BJ (cell line): ENCODE results near the gene PUS7L. TPM values are rescaled to one million over a fixed set of nuclear protein-coding genes. Genes with fewer than 3 reads are reported as not detected.

Experiments
- CTCF ChIA-PET: fragments of 350-600 bp; formaldehyde crosslinking; extraction: SDS; loops from one replicate; lab custom pipeline; 2021; ENCODE audit warnings: antibody characterized with exemption, inconsistent platforms; lab: Yijun Ruan, JAX
- POLR2A ChIA-PET: fragments of 300-600 bp; sonication (Branson Sonifier 250); formaldehyde crosslinking; extraction: SDS; loops from one replicate; lab custom pipeline; 2021; ENCODE audit warnings: antibody characterized with exemption; lab: Charles Lee
- DNase-seq: peaks from one replicate; pipeline ENCODE4 v3.0.0-alpha.2; 2011; ENCODE audit warnings: low read depth
- H3K27me3 ChIP-seq: 2 replicates; pipeline ENCODE4 v1.6.0; 2011; ENCODE audit warnings: low read length; ENCODE audit not compliant: control insufficient read depth, insufficient read depth
- H3K36me3 ChIP-seq: 2 replicates; pipeline ENCODE4 v1.5.1; 2011; ENCODE audit warnings: low read length; ENCODE audit not compliant: control insufficient read depth, insufficient read depth
- H3K4me3 ChIP-seq: 2 replicates; pipeline ENCODE4 v1.5.1; 2011; ENCODE audit warnings: low read depth, mild to moderate bottlenecking, control low read depth, low read length
- polyA plus RNA-seq: library from polyadenylated mRNA; depleted of rRNA; stranded (reverse); fragments of >200 nt; gene quantifications from 2 replicates; pipeline ENCODE4 v1.2.3, GENCODE V29; 2011
- TF ChIP-seq, protein P1 (sequence below): IDR thresholded peaks from 2 replicates; pipeline ENCODE4 v1.5.1; 2011; ENCODE audit warnings: low read depth, mild to moderate bottlenecking, control low read depth, inconsistent platforms, low read length, moderate library complexity; ENCODE audit not compliant: insufficient read depth

Gene PUS7L
- polyA plus RNA-seq, 1 experiment, result 3.5 TPM

DNA sequence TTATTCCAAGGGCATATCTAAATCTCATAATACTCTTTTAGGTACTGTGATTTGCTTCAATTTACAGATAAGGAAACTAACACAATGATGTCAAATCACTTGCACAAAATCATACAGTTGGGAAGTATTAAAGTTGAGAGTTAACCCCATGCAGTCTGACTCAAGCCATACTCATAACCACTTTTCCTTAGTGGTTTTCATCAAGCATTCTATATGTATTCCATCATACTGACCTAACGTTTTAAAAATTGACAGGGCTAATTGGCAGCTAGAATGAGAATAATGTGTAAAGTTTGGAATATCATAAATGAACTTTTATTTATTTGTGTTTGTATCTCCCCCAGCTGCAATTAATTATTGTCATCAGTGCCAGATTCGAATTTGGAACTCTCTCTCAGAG, 20.9 kb downstream of the PUS7L start:
- H3K27me3 ChIP-seq, result no peaks in the 10 kb centered on the region
- ChIA-PET CTCF (no interaction called here), POLR2A (no interaction called here)
- no peak overlapping the region for H3K4me3 ChIP-seq
- H3K36me3 ChIP-seq, result no peaks in the 10 kb centered on the region
- TF ChIP-seq, protein P1, sequence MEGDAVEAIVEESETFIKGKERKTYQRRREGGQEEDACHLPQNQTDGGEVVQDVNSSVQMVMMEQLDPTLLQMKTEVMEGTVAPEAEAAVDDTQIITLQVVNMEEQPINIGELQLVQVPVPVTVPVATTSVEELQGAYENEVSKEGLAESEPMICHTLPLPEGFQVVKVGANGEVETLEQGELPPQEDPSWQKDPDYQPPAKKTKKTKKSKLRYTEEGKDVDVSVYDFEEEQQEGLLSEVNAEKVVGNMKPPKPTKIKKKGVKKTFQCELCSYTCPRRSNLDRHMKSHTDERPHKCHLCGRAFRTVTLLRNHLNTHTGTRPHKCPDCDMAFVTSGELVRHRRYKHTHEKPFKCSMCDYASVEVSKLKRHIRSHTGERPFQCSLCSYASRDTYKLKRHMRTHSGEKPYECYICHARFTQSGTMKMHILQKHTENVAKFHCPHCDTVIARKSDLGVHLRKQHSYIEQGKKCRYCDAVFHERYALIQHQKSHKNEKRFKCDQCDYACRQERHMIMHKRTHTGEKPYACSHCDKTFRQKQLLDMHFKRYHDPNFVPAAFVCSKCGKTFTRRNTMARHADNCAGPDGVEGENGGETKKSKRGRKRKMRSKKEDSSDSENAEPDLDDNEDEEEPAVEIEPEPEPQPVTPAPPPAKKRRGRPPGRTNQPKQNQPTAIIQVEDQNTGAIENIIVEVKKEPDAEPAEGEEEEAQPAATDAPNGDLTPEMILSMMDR, result no peak
- DNase-seq, result no peak

DNA sequence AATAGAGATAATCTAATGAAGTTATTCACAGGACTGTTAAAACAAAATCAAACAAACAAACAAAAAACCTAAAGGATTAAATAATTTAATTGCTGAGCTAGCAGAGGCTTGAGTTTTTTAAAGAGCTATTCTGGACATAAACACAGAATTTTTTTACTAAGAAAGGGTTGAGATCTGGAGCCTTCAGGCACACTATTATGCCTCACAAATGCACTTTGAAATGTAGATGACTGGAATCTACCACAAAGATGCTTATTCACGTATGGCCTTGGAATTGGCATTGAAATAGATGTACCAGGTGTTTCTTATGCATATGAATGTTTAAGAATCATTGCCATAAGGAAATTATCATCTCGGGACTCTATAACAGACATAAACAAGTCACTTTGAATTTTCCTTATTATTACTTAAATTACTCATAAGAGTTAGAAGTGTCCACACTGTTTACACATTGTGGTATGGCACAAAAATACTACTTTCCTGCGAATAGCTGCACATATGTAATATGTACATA, 21.6 kb downstream of the PUS7L start:
- DNase-seq, result no peak
- Histone ChIP-seq H3K4me3 (no peak overlapping the region), H3K36me3 (no peaks in the 10 kb centered on the region), H3K27me3 (no peaks in the 10 kb centered on the region)
- TF ChIP-seq, protein P1, result no peak
- ChIA-PET POLR2A (no interaction called here), CTCF (no interaction called here)

DNA sequence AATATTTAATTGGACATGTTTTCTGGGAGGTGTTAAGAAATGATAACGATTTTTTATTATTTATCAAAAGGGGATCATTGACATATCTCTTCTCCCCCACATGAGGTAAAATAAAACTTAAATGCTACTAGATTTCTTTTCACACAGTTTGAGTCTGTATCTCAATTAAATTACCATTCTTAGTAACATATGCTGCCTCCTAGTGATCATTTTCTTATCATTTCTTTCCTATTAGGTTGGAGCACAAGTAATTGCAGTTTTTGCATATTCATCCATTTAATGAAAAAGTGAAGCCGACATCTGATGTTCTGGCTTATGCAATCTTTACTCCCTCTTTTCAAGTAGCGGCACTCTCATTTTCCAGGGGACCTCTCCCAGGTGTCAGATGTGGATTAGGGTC, 24.9 kb downstream of the PUS7L start:
- Histone ChIP-seq H3K36me3 (no peaks in the 10 kb centered on the region), H3K4me3 (no peak overlapping the region), H3K27me3 (no peaks in the 10 kb centered on the region)
- no peak for DNase-seq
- POLR2A ChIA-PET, result no interaction called here
- TF ChIP-seq, protein P1, result no peak
- CTCF ChIA-PET, result no interaction called here

DNA sequence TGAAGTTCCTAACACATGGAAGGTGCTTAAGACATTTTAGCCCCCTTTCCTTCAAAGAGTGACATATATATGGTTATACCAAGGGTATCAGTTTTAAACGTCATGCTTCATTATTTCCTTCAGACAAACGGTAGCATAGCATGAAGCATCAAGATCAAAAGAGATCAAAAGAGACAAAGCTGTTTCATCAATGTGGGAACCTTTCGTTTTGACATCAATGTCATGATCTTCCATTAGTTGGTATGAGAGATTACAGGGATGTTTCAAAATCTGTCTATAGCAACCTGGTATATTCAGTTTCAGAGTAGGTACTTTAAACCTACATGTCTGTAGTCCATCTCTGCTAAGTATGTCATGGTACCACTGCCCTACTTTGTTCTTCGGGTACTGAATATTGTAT, 28.3 kb downstream of the PUS7L start:
- no peak for DNase-seq
- TF ChIP-seq, protein P1, result no peak
- POLR2A ChIA-PET, result no interaction called here
- no peaks in the 10 kb centered on the region for H3K27me3 ChIP-seq
- H3K36me3 ChIP-seq, result no peaks in the 10 kb centered on the region
- CTCF ChIA-PET, result interaction anchor here (0.9 to 1.3 kb wide), 2 partner anchors 8 to 285 kb away, joined by 3 to 4 read pairs; no protein-coding TSS in a partner anchor
- H3K4me3 ChIP-seq, result no peak overlapping the region

DNA sequence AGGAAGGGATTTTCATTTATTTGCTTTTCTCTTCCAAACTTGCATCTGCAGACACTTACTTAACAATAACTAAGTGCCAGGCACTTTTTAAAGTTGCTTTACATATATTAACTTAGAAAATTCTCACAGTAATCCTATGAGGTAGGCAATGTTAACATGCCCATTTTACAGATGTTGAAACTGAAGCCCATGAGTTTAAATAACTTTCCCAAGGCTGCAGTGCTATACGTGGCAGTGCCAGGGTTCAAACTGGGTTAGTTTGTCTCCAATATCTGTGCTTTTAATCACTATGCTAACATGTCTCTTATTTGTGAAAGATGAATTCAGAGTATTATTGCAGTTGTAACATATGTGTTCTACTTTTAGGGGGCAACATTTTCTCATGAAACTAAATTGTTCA, 29.9 kb downstream of the PUS7L start:
- CTCF ChIA-PET, result interaction anchor here (0.8 kb wide), 1 partner anchor 14 kb away, joined by 3 read pairs; no protein-coding TSS in a partner anchor
- H3K36me3 ChIP-seq, result no peaks in the 10 kb centered on the region
- no peaks in the 10 kb centered on the region for H3K27me3 ChIP-seq
- TF ChIP-seq, protein P1, result no peak
- no peak for DNase-seq
- POLR2A ChIA-PET, result no interaction called here
- H3K4me3 ChIP-seq, result no peak overlapping the region
